Measurements from ENCODE around the gene SYCP2L.

Gene SYCP2L

GRCh38 chr6:11006061-11006460, 119.2 kb downstream of the SYCP2L start:
- H3K36me3 ChIP-seq (ENCODE audit: control insufficient read depth, insufficient read depth, low read length) = no peaks in the 10 kb centered on the region
- TF ChIP-seq CTCF (IDR thresholded peaks at IDR 0.05; ENCODE audit: insufficient read depth, low read length, poor library complexity, severe bottlenecking) = no peak
- H3K27me3 ChIP-seq (replicated peaks; ENCODE audit: control insufficient read depth, insufficient read depth, low read length) = no peaks in the 10 kb centered on the region; the same call in 1 of the 2 replicates
- DNase-seq (ENCODE audit: extremely low read depth, insufficient read length) = no peak
- H3K4me3 ChIP-seq (replicated peaks; ENCODE audit: low read depth, low read length) = no peak overlapping the region

DNA sequence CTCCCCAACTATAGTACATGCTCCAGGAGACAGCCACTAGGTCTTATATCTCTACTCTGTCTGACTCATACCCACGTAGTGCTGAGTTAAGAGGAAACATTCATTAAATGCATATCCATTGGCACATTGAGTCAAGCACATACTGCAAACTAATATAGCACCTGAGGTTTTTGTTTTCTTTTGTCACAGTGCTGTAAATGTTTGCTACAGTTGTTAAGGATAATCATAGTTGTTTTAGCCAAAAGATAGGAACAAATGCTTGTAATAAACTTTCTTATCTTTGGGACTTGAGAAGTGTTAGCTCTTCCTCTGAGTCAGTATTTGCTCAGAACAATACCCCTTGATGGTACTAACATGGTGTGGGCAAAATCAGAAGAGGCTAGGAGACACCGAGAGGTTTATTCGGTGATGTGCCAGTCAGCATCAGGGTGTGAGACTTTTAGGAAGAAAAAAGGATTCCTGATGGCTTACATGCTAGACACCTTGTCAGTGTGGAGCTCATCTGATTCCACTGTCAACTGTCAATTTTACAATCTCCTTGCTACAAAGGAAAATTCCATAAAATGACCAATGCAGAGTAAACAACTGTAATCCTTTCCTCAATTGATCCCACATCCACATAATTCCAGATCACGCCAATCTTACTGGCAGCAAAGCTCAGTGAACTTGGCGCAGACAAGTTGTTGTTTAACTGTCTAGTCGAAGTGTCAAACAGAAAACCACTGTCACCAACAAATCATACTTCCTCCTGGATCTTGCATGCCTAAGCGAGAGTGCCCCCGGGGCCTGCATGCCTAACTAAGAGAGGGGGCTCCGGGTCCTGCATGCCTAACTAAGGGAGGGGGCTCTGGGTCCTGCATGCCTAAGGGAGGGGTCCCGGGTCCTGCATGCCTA, 121.1 kb downstream of the SYCP2L start:
- no peak for DNase-seq (ENCODE audit: extremely low read depth, insufficient read length)
- Histone ChIP-seq H3K27me3 (replicated peaks; ENCODE audit: control insufficient read depth, insufficient read depth, low read length) (no peaks in the 10 kb centered on the region), H3K4me3 (replicated peaks; ENCODE audit: low read depth, low read length) (no peak overlapping the region), H3K36me3 (ENCODE audit: control insufficient read depth, insufficient read depth, low read length) (no peaks in the 10 kb centered on the region)
- TF ChIP-seq CTCF (IDR thresholded peaks at IDR 0.05; ENCODE audit: insufficient read depth, low read length, poor library complexity, severe bottlenecking) = no peak

DNA sequence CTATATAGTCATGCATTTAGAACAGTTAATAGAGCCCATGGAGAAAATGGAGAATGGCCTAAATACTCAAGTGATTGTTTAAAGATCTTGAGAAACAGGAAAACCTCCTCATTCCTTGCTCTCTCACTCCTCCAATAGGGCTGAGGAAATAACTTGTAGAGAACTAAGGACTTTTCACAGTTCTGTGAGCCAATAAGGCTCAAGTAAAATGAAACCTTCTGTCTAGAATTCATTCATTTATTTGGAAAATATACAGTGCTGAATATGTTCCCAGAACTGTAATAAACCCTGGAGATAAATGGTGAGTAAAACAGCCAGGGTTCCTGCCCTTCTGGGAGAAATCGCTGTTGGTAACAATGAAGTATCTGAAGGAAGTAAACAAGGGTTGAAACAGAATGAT, 122.0 kb downstream of the SYCP2L start:
- no peak for DNase-seq (ENCODE audit: extremely low read depth, insufficient read length)
- H3K4me3 ChIP-seq (replicated peaks; ENCODE audit: low read depth, low read length) = no peak overlapping the region
- TF ChIP-seq CTCF (IDR thresholded peaks at IDR 0.05; ENCODE audit: insufficient read depth, low read length, poor library complexity, severe bottlenecking) = no peak
- no peaks in the 10 kb centered on the region for H3K36me3 ChIP-seq (ENCODE audit: control insufficient read depth, insufficient read depth, low read length)
- H3K27me3 ChIP-seq (replicated peaks; ENCODE audit: control insufficient read depth, insufficient read depth, low read length) = no peaks in the 10 kb centered on the region

DNA sequence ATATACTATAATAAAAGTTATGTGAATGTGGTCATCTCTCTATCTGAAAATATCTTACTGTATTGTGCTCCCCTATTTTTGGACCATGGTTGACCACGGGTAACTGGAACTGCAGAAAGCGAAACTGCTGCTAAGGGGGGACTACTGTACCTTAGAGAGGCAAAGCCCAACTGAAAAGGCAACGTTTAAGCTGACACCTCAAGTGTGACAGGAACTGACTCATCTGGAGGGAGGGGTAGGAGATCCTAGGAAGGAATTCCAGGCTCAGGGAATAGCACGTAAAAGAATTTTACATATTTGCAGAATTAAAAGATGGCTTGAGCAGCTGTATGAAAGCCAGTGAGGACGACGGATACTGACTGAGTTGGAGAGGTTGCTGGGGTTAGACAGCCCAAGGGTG, 122.5 kb downstream of the SYCP2L start:
- no peak for DNase-seq (ENCODE audit: extremely low read depth, insufficient read length)
- Histone ChIP-seq H3K4me3 (replicated peaks; ENCODE audit: low read depth, low read length) (no peak overlapping the region), H3K27me3 (replicated peaks; ENCODE audit: control insufficient read depth, insufficient read depth, low read length) (no peaks in the 10 kb centered on the region), H3K36me3 (ENCODE audit: control insufficient read depth, insufficient read depth, low read length) (no peaks in the 10 kb centered on the region)
- TF ChIP-seq CTCF (IDR thresholded peaks at IDR 0.05; ENCODE audit: insufficient read depth, low read length, poor library complexity, severe bottlenecking) = no peak

DNA sequence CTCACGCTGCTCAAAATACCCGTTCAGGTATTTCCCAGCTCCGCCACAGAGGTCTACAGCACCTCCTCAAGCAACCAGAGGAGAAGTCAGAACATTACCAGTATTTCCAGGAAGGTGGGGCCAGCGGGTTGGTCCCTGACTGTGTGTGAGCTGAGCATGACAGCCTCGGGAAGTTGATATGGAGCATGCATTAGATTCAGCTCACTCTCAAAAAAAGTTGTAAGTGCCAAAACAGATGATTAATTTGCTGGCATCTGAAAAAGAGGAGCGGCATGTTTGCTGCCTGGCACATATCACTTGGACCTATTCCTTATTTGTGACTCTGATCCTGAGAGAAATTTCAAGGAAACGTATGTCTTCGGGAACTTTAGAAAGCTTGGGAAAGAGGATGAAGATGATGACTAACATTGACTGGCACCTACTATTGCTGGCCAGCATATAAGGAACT, 125.0 kb downstream of the SYCP2L start:
- Histone ChIP-seq H3K36me3 (ENCODE audit: control insufficient read depth, insufficient read depth, low read length) (no peaks in the 10 kb centered on the region), H3K27me3 (replicated peaks; ENCODE audit: control insufficient read depth, insufficient read depth, low read length) (no peaks in the 10 kb centered on the region), H3K4me3 (replicated peaks; ENCODE audit: low read depth, low read length) (no peak overlapping the region)
- DNase-seq (ENCODE audit: extremely low read depth, insufficient read length) = no peak
- no peak for TF ChIP-seq CTCF (IDR thresholded peaks at IDR 0.05; ENCODE audit: insufficient read depth, low read length, poor library complexity, severe bottlenecking)
